GM12864 (cell line): ENCODE measurements around the gene EZR.
A peak's percentile ranks its signal among the peaks of the same experiment; 100 is the strongest.

Experiments used
- DNase-seq: peaks from one replicate; pipeline ENCODE4 v3.0.0-alpha.2; 2011; ENCODE audit warnings: low read depth
- H3K4me3 ChIP-seq: 2 replicates; pipeline ENCODE4 v1.5.1; 2011; ENCODE audit warnings: mild to moderate bottlenecking, low read depth, low read length, control low read depth
- TF ChIP-seq, protein P1 (sequence below): IDR thresholded peaks from 2 replicates; pipeline ENCODE4 v1.5.1; 2011; ENCODE audit warnings: low read depth, mild to moderate bottlenecking, moderate library complexity, low read length, control low read depth, inconsistent platforms; ENCODE audit errors: missing control alignments

The EZR gene

GRCh38 chr6:158850807-158851115 lies 31.6 kb upstream of the EZR start:
- TF ChIP-seq, protein P1, sequence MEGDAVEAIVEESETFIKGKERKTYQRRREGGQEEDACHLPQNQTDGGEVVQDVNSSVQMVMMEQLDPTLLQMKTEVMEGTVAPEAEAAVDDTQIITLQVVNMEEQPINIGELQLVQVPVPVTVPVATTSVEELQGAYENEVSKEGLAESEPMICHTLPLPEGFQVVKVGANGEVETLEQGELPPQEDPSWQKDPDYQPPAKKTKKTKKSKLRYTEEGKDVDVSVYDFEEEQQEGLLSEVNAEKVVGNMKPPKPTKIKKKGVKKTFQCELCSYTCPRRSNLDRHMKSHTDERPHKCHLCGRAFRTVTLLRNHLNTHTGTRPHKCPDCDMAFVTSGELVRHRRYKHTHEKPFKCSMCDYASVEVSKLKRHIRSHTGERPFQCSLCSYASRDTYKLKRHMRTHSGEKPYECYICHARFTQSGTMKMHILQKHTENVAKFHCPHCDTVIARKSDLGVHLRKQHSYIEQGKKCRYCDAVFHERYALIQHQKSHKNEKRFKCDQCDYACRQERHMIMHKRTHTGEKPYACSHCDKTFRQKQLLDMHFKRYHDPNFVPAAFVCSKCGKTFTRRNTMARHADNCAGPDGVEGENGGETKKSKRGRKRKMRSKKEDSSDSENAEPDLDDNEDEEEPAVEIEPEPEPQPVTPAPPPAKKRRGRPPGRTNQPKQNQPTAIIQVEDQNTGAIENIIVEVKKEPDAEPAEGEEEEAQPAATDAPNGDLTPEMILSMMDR, result no peak
- H3K4me3 ChIP-seq, result no peak overlapping the region
- no peak for DNase-seq

- DNase-seq, result peak; percentile 19
- TF ChIP-seq, protein P1, result no peak
- no peak overlapping the region for H3K4me3 ChIP-seq
Measured at GRCh38 chr6:158849899-158850806, 31.0 kb upstream of the EZR start.

DNA sequence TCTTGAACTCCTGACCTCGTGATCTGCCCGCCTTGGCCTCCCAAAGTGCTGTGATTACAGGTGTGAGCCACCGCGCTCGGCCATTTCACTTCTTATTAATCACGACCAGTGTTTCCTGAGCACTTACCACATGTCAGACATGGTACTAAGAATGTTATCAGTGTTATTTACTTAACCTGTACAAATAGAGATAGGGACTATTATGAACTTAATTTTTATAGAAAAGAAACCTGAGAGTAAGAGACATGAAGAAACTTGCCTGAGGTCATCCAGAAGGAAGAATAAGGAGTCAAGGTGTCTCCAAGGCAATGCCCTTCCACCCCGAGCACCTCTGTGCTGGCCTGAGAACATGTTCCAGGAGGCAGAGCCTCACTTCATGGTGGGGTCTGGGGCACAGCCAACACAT lies 29.3 kb upstream of the EZR start:
- DNase-seq, result no peak

GRCh38 chr6:158847786-158848185 lies 28.6 kb upstream of the EZR start:
- H3K4me3 ChIP-seq, result no peak overlapping the region
- no peak for DNase-seq
- TF ChIP-seq, protein P1, result no peak

More for the DNA sequence above, 29.3 kb upstream of the EZR start:
- TF ChIP-seq, protein P1, result no peak
- no peak overlapping the region for H3K4me3 ChIP-seq

DNA sequence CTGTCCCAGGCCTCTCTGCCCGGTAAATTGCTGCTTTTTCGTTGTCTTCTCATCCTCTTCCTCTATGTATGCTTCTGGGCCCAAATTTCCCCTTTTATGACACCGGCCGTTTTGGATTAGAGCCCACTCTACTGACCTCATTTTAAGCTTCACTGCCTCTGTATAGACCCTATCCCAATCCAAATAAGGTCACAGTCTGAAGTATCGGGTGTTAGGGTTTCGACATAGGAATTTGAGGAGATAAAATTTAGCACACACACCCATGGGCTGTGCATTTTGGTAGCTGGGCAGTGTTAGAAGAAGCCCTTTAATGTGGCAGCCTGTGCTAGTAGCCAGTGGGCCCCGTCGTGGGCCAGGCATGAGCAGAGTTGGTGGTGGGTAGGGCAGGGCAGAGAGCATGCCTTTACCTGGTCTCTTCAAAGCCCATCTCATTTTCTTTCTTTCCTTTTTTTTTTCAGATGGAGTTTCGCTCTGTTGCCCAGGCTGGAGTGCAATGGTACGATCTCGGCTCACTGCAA lies 27.9 kb upstream of the EZR start:
- TF ChIP-seq, protein P1, result no peak
- no peak for DNase-seq

DNA sequence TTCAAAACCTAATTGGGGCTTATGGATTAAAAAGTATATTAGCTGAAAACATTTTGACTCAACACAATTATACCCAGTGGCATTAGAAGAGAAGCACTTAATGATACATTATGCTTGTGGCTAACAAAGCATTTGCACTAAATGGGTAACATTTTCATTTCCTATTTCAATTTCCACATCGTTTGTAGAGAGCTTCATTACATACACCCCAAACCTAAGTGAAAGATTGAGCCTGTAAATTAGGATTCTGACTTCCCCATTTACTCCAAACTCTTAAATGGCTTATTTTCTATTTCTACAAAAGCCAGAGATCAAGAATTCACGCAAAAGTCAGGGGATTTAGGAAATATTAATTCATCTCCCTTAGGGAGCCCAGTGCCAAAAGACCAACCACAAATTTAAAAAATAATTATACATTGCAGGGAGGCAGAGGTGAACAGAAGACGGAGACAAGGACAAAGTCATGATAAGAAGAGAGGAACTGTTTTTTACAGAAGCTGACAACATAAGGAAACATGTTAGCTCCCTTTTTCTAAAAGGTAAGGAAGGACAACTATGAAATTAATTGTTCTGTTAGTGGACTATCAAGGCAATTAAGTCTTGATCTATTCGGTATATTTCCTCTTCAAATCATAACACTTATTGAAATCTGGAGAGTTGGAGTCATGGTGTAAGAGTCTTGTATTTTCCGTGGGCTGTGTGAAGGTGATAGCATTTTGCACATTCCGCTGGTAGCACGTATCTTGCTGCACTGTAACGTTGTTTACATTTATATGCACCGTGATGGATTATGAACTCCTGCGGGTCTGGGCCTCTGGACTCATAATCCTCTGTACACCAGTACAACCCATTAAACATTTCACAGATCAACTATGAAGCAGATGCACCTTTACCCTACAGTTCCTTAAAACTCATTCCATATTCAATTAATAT lies 24.8 kb upstream of the EZR start:
- H3K4me3 ChIP-seq, result no peak overlapping the region
- TF ChIP-seq, protein P1, result no peak
- no peak for DNase-seq

More for the DNA sequence above, 27.9 kb upstream of the EZR start:
- H3K4me3 ChIP-seq, result no peak overlapping the region
